GM03348 (cell line): ENCODE data around the gene FLVCR2.

ENCODE experiments used
- DNase-seq: peaks from one replicate; pipeline ENCODE4 v3.0.0; 2012; ENCODE audit warnings: low spot score

Gene FLVCR2

DNA sequence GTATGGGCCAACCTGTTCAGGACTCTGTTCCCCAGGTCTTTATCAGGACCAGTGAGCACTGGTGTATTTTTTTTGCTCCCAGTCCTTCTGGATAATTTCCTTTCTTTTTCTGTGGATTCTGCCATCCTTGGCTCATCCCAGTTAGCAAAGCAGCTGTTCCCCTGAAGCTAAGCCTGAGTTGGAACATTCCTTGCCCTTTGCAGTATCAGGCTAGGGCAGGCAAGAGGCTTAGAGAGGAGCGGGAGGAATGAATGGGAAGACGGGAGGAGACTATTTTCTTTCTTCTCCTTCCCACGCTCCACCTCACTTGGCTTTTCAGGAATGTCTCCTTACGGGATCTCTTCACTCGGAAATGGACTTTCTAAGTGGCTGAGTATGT, 53.0 kb downstream of the FLVCR2 start:
- DNase-seq: peak; percentile 13

DNA sequence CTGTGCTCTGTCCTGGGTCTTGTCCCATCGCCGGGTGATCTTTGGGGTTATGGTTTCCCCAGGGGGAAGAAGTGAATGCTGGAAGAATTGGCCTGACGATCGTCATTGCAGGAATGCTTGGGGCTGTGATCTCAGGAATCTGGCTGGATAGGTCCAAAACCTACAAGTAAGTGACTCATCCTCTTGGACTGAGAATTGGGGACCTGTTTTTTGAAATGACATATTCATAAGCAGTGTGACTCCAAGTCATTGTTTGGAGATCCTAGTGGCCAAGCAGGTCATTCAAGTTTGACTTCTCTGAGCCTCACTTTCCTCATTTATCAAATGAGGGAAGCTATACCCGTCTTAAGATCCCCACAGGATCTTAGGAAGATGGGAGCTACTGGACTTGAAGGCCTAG, 56.4 kb downstream of the FLVCR2 start:
- DNase-seq: no peak

DNA sequence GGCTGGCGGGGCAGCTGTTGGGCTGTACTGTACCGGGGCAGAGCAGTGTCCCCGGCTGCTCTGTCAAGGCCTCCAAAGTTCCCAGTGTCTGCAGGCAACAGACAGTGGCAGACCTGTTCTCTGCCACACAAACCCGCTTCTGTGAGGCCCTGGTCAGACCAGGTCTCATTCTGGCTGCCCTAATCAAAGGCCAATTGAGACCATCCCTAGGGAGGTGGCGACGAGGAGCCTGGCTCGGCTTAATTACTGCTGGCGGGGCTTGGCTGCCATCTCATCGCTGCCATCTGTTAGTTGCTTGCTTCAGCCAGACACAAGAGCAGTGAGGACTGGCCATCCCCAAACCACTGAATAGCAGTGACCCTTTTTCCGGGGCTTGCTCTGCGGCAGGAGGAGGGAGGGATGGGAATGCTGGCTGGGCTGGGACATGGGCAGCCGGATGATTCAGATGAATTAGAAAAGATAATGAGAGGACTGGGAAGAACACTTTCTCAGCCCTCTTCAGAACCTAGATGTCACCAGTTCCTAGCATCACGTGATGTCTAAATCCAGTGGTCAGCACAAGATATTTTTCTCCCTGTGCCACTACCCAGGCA, 57.8 kb downstream of the FLVCR2 start:
- peak; percentile 45 for DNase-seq

- no peak for DNase-seq
These were observed 62.5 kb downstream of the FLVCR2 start for GRCh38 chr14:75640876-75641275.

DNA sequence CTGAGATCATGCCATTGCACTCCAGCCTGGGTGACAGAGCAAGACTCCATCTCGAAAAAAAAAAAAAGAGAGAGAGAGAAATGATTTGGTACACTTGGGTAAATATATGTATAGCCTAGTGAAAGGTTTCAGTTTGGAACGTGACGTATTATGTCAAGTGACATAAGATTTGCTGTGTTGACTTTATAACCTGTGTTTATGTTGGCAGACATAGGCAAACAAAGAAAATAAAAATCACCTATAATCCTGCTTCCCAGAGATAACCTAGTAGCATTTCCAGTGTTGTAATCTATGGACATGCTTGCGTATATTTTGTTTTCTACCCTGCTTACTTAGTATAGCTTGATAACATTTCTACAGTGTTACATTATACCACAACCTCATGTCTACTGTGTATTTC, 65.6 kb downstream of the FLVCR2 start:
- DNase-seq: no peak

GRCh38 chr14:75645056-75645455, 66.6 kb downstream of the FLVCR2 start:
- DNase-seq: no peak

DNA sequence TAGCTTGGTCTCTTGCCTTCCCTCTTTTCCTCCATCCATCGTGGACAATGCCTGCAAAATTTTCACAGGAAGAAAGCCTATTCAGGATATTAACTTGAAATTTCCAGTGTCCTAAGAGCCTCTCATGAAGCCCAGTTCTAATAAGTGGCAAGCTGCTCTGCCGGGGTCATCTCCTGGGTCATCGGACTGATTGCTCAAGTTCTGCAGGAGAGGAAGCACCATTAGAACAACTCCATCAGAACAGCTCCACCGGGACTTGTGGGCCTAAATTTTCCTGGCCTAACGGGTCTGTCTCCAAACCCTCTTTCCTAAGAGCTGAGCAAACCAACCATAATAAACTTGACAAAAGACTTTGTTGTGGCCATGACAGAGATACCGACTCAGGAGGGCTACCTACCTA, 68.3 kb downstream of the FLVCR2 start:
- no peak for DNase-seq

- no peak for DNase-seq
These were observed 69.2 kb downstream of the FLVCR2 start for GRCh38 chr14:75647640-75648039.

DNA sequence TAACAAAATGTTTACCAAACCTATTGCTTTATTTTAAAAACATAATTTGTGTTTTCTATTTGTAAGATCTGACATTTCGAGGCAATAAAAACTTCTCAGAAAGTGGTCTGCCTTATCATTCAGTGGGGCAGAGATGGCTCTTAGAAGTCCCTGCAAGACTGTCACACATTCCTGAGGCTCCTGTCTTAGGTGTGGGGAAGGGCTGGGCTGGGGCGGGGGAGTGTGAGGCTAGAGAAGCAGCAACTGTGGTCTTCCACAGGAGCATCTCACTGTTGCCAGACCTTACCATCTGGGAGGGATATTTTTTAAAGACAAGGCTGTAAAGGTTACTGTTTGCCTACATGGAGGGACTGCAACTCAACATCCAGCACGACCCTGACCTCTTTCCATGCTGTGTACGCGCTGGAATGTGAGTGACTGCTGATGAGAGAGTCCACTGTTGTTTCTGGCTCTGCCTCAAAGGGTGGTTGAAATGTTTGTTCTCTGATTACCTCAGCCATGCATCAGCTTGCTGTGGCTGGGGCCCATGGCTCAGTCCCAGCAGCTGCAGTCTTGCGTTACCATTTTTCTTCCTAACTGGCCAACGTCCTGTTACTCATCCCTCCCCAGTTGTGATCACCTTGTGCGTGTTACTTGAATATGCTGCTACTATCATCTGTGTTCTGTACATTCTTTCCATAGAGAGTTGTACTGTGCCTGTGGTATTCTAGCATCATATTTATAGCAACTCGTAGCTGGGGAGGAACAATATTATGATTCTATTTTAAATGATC, 69.8 kb downstream of the FLVCR2 start:
- DNase-seq: peak; percentile 25

- DNase-seq: no peak
These were observed 70.9 kb downstream of the FLVCR2 start for GRCh38 chr14:75649337-75649736.

GRCh38 chr14:75649773-75650172, 71.4 kb downstream of the FLVCR2 start:
- DNase-seq: no peak

DNA sequence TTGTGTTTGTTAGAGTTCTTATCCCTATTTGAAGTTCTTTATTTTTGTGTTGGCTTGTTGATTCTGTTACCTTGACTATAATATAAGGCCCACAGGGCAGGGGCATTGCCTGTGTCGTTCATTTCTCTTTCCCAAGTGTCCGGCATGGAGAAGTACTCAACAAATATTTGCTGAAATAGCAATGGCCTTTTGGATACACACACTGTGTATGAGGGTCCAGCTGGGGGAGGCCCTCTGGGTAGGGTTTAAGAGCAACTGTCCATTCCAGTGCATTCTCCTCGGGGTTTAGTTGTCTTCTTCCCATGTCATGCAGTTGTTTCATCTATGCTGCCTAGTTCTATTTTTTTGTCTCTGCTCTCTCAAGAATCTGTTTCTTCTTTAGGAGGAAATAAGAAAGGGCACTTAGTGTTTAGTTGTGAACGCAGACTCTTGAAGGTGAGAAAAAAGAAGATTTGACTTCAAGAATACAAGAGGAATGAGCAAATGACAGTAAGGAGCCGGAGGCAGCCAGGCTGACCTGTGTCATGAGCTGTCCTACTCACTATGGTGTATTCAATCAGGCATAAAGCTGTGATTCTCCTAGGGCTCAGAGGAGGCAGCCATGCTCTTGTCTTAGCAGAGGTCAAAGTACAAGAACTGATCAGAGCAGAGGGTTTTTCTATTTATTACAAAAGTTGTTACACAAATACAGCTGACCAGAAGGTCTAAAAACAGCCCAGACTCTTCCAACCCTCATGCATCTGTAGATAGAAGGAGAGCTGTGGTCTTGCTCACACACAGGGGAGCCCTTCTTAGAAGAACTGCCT, 72.0 kb downstream of the FLVCR2 start:
- no peak for DNase-seq

DNA sequence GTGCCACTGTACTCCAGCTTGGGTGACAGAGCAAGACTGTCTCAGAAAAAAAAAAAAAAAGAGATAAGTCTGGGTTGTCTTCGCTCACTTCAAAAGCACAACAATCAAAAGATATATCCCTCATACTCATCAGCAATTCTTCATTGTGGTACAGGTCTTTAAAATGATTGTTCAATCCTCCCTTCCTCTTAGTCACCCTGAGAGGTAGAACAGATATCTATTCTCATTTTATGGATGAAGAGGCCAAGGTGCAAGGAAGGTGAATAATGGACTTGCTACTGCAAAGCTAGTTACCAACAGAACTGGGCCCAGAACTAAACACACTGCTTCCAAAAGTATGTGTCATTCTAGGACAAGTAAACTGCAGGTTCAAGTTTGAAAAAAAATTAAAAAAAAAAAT, 75.1 kb downstream of the FLVCR2 start:
- DNase-seq: no peak

GRCh38 chr14:75654127-75654732, 75.8 kb downstream of the FLVCR2 start:
- DNase-seq: peak; percentile 83

DNA sequence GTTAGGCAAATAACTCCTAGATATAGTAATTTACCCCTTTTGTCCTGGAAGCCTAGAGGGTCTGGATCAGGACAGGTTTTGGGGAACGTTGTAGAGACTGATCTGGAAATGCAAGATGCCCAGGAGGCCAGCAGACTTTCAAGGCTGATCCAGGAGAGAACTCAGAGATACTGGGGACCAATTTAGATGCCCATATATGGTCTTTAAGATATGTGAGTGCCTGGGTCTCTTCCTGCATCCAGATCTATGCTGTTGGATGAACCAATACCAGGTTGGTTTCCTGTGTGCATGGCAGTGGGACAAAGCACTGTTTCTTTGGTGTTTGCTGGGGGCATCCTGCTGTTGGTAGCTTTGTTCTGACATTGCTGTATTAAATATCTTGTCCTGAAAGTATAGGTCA, 76.8 kb downstream of the FLVCR2 start:
- DNase-seq: no peak

GRCh38 chr14:75657331-75657730, 78.9 kb downstream of the FLVCR2 start:
- DNase-seq: no peak

DNA sequence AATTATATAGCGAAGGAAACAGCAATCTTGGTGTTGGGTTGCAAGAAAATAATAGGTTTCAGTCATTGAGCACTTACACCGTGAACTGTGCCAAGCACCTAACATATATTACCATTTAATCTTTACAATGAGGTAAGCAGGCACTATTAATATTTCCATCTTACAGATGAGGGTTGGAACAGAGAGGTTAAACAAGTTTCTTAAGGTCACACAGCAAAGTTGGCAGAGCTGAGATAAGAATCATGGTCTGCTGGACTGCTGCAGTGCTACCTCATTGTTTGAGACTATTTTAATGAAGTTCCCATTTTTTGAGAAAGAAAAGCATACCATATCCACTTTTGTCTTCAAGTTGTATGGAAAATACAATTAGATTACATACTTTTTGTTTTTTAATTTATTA, 80.5 kb downstream of the FLVCR2 start:
- DNase-seq: no peak

DNA sequence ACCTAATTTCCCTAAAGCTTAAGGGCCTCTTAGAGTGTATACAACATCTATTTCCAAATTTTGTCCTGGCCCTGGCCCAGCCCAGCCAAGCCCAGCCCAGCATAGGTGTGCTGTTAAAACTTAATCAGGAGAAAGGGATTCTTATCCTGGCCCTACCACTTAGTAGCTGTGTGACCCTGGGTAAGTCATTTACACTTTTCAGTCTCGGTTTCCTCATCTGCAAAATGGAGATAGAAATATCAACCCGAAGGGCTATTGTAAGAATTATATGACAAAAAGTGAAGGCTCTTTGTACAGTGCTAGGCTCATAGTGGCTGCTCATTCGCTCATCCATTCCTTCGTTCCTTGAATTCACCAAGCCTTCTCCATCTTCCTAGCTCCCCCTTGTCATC, 81.8 kb downstream of the FLVCR2 start:
- DNase-seq: no peak

GRCh38 chr14:75660630-75661498, 82.4 kb downstream of the FLVCR2 start, which contains the start of the genes ERG28 and TTLL5:
ERG28 (minus strand) TSS chr14:75660876; CDS start chr14:75657502, 3,374 bp downstream.
TTLL5 (plus strand) TSS chr14:75661246; CDS start chr14:75663150, 1,904 bp downstream.
- peak; percentile 99 for DNase-seq

DNA sequence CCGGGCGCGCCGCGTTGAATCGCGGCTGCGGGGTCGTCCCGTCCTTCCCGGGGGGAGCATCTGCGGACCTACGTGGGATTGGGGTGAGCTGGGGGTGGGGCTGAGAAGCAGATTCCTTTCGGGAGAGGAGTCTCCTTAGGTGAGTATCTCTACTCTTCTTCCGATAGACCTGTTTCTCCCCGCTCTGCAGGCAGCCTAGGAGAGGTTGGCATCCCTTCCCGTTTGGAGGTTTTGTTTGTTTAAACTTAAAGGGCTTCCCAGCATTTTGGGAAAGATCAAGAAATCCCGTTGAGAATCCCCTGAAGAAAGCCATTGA, 83.0 kb downstream of the FLVCR2 start:
- no peak for DNase-seq

- no peak for DNase-seq
These were observed 84.5 kb downstream of the FLVCR2 start for GRCh38 chr14:75662966-75663365.
